ENCODE data around the gene UBXN1. TPM values are rescaled to one million over a fixed set of nuclear protein-coding genes. Genes with fewer than 3 reads are reported as not detected.

The UBXN1 gene
- total RNA-seq = 70.9 and 82.1 TPM in 2 replicates

GRCh38 chr11:62678770-62679696, at the start of gene UBXN1:
TSS of gene UBXN1 (minus strand) at chr11:62679073. CDS start at chr11:62678923, 150 bp downstream.

GRCh38 chr11:62728171-62728988, 49.5 kb upstream of the UBXN1 start, which contains the start of gene TTC9C:
TSS of gene TTC9C (plus strand) at chr11:62728486. CDS start at chr11:62728849, 363 bp downstream.

GRCh38 chr11:62727165-62727871, 48.4 kb upstream of the UBXN1 start, which contains the start of gene HNRNPUL2:
TSS of gene HNRNPUL2 (minus strand) at chr11:62727457. CDS start at chr11:62727156, 301 bp downstream.

GRCh38 chr11:62707277-62707861, 28.5 kb upstream of the UBXN1 start, which contains the start of the genes BSCL2 and GNG3:
TSS of gene BSCL2 (minus strand) at chr11:62707424. CDS start at chr11:62707195, 229 bp downstream.
TSS of gene GNG3 (plus strand) at chr11:62707676. CDS start at chr11:62708296, 620 bp downstream.

GRCh38 chr11:62689421-62690183, 10.7 kb upstream of the UBXN1 start, which contains the start of gene LRRN4CL:
TSS of gene LRRN4CL (minus strand) at chr11:62689530. CDS start at chr11:62688508, 1,022 bp downstream.

GRCh38 chr11:62671608-62672389, 7.1 kb downstream of the UBXN1 start, which contains the start of the genes LBHD1 and UQCC3:
TSS of gene LBHD1 (minus strand) at chr11:62672267. CDS start at chr11:62670031, 2,236 bp downstream.
TSS of gene UQCC3 (plus strand) at chr11:62671673. CDS start at chr11:62671746, 73 bp downstream.

GRCh38 chr11:62665075-62665598, 13.7 kb downstream of the UBXN1 start, which contains the start of the genes C11orf98 and CSKMT:
TSS of gene C11orf98 (minus strand) at chr11:62665210. CDS start at chr11:62665169, 41 bp downstream.
TSS of gene CSKMT (plus strand) at chr11:62665312. CDS start at chr11:62665880, 568 bp downstream.

GRCh38 chr11:62645946-62646824, 32.7 kb downstream of the UBXN1 start, which contains the start of gene GANAB:
TSS of gene GANAB (minus strand) at chr11:62646613. CDS start at chr11:62646599, 14 bp downstream.

Small RNA genes lying within 50 kb of the gene (small RNA-seq; reads per million reads assigned to genes)
- gene SNORA57 = not detected

Other genes with a start within 250 kb of the UBXN1 start
- 953 and 967 TPM in 2 replicates for gene AHNAK, start 132.3 kb downstream of the UBXN1 start, total RNA-seq
- gene EEF1G, start 105.2 kb downstream of the UBXN1 start, total RNA-seq = 1,028 and 1,088 TPM in 2 replicates
- 6.3 and 7.2 TPM in 2 replicates for gene TUT1, start 87.5 kb downstream of the UBXN1 start, total RNA-seq
- gene MTA2, start 77.2 kb downstream of the UBXN1 start, total RNA-seq = 138 and 161 TPM in 2 replicates
- gene EML3, start 66.3 kb downstream of the UBXN1 start, total RNA-seq = 35.9 and 38.5 TPM in 2 replicates
- 3.7 and 5.5 TPM in 2 replicates for gene ROM1, start 65.8 kb downstream of the UBXN1 start, total RNA-seq
- gene B3GAT3, start 57.1 kb downstream of the UBXN1 start, total RNA-seq = 24.0 and 24.2 TPM in 2 replicates
- gene GANAB, start 32.5 kb downstream of the UBXN1 start, total RNA-seq = 248 and 270 TPM in 2 replicates
- 25.5 and 29.4 TPM in 2 replicates for gene INTS5, start 25.8 kb downstream of the UBXN1 start, total RNA-seq
- gene C11orf98, start 13.9 kb downstream of the UBXN1 start, total RNA-seq = 14.9 and 20.3 TPM in 2 replicates
- 3.2 and 7.3 TPM in 2 replicates for gene CSKMT, start 13.8 kb downstream of the UBXN1 start, total RNA-seq
- 4.4 and 5.6 TPM in 2 replicates for gene UQCC3, start 7.4 kb downstream of the UBXN1 start, total RNA-seq
- 4.0 and 4.5 TPM in 2 replicates for gene LBHD1, start 6.8 kb downstream of the UBXN1 start, total RNA-seq
- 63.6 and 104 TPM in 2 replicates for gene LRRN4CL, start 10.5 kb upstream of the UBXN1 start, total RNA-seq
- gene BSCL2, start 28.4 kb upstream of the UBXN1 start, total RNA-seq = 47.2 and 64.5 TPM in 2 replicates
- gene GNG3, start 28.6 kb upstream of the UBXN1 start, total RNA-seq = not detected in 2 replicates
- gene HNRNPUL2, start 48.4 kb upstream of the UBXN1 start, total RNA-seq = 7.5 and 10.9 TPM in 2 replicates
- gene TTC9C, start 49.4 kb upstream of the UBXN1 start, total RNA-seq = 27.9 and 36.0 TPM in 2 replicates
- gene ZBTB3, start 75.1 kb upstream of the UBXN1 start, total RNA-seq = 19.3 and 21.4 TPM in 2 replicates
- 34.9 and 47.2 TPM in 2 replicates for gene POLR2G, start 82.5 kb upstream of the UBXN1 start, total RNA-seq
- gene TAF6L, start 92.3 kb upstream of the UBXN1 start, total RNA-seq = 13.5 and 19.5 TPM in 2 replicates
- gene TMEM179B, start 108.3 kb upstream of the UBXN1 start, total RNA-seq = 38.0 and 38.1 TPM in 2 replicates
- gene TMEM223, start 112.9 kb upstream of the UBXN1 start, total RNA-seq = 12.3 and 13.1 TPM in 2 replicates
- gene NXF1, start 126.4 kb upstream of the UBXN1 start, total RNA-seq = 30.5 and 38.9 TPM in 2 replicates
- 48.3 and 56.5 TPM in 2 replicates for gene STX5, start 153.0 kb upstream of the UBXN1 start, total RNA-seq
- not detected in 2 replicates for gene TEX54, start 153.8 kb upstream of the UBXN1 start, total RNA-seq
- 28.9 and 29.1 TPM in 2 replicates for gene WDR74, start 160.5 kb upstream of the UBXN1 start, total RNA-seq
- 169 and 184 TPM in 2 replicates for gene SLC3A2, start 201.8 kb upstream of the UBXN1 start, total RNA-seq
- not detected in 2 replicates for gene CHRM1, start 242.3 kb upstream of the UBXN1 start, total RNA-seq

Data from hair follicle dermal papilla cell (primary cell).